ENCODE data around the gene MYO1C. TPM values are rescaled to one million over a fixed set of nuclear protein-coding genes. Genes with fewer than 3 reads are reported as not detected.

MYO1C gene
- total and polyA plus RNA-seq, 2 of the 8 experiments (the other 6 are each of a cell fraction or from before 2014, with no cell fraction given): 40.1 to 78.6 TPM

DNA sequence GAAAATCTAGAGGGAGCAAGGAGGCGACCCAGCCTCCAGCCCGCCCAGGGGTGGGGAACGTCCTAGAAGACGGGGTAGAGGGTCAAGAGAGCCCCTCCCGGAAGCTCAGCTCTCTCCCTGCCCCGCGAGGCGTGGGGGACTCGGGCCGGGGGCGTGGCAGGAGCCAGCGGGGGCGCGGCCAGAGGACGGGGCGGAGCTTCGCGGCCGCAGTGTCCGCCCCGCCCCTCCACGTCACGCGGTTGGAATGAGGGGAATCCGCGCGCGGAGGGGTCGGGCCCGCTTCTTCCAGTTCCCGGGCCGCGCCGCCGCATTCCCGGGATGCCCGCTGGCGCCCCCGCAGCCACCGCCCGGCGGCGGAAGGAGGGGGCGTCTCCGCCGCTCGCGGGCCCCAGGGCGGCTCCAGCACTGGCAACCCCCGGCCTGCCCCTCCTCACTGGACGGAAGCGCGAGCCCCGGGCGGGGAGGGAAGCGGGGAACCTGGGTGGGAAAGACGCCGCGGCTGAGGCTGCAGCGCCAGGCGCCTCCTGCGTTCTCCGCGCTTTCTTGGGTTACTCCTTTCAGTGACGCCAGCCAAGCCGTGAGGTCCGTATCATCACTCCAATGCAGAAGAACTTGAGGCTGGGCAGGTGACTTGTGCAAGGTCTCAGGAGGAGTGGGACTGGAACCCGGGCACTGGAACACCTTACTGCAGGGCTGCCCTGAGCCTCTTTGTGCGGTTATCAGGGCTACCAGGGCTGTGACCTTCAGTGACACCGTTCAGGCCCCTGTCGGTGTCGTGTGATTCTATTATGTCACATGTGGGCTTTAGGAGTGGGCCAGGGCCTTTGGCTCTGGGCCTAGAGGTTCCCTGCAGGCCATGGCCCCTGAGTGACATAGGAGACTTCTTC lies 4.3 kb downstream of the MYO1C start (continued):
- TF ChIP-seq, protein P1, sequence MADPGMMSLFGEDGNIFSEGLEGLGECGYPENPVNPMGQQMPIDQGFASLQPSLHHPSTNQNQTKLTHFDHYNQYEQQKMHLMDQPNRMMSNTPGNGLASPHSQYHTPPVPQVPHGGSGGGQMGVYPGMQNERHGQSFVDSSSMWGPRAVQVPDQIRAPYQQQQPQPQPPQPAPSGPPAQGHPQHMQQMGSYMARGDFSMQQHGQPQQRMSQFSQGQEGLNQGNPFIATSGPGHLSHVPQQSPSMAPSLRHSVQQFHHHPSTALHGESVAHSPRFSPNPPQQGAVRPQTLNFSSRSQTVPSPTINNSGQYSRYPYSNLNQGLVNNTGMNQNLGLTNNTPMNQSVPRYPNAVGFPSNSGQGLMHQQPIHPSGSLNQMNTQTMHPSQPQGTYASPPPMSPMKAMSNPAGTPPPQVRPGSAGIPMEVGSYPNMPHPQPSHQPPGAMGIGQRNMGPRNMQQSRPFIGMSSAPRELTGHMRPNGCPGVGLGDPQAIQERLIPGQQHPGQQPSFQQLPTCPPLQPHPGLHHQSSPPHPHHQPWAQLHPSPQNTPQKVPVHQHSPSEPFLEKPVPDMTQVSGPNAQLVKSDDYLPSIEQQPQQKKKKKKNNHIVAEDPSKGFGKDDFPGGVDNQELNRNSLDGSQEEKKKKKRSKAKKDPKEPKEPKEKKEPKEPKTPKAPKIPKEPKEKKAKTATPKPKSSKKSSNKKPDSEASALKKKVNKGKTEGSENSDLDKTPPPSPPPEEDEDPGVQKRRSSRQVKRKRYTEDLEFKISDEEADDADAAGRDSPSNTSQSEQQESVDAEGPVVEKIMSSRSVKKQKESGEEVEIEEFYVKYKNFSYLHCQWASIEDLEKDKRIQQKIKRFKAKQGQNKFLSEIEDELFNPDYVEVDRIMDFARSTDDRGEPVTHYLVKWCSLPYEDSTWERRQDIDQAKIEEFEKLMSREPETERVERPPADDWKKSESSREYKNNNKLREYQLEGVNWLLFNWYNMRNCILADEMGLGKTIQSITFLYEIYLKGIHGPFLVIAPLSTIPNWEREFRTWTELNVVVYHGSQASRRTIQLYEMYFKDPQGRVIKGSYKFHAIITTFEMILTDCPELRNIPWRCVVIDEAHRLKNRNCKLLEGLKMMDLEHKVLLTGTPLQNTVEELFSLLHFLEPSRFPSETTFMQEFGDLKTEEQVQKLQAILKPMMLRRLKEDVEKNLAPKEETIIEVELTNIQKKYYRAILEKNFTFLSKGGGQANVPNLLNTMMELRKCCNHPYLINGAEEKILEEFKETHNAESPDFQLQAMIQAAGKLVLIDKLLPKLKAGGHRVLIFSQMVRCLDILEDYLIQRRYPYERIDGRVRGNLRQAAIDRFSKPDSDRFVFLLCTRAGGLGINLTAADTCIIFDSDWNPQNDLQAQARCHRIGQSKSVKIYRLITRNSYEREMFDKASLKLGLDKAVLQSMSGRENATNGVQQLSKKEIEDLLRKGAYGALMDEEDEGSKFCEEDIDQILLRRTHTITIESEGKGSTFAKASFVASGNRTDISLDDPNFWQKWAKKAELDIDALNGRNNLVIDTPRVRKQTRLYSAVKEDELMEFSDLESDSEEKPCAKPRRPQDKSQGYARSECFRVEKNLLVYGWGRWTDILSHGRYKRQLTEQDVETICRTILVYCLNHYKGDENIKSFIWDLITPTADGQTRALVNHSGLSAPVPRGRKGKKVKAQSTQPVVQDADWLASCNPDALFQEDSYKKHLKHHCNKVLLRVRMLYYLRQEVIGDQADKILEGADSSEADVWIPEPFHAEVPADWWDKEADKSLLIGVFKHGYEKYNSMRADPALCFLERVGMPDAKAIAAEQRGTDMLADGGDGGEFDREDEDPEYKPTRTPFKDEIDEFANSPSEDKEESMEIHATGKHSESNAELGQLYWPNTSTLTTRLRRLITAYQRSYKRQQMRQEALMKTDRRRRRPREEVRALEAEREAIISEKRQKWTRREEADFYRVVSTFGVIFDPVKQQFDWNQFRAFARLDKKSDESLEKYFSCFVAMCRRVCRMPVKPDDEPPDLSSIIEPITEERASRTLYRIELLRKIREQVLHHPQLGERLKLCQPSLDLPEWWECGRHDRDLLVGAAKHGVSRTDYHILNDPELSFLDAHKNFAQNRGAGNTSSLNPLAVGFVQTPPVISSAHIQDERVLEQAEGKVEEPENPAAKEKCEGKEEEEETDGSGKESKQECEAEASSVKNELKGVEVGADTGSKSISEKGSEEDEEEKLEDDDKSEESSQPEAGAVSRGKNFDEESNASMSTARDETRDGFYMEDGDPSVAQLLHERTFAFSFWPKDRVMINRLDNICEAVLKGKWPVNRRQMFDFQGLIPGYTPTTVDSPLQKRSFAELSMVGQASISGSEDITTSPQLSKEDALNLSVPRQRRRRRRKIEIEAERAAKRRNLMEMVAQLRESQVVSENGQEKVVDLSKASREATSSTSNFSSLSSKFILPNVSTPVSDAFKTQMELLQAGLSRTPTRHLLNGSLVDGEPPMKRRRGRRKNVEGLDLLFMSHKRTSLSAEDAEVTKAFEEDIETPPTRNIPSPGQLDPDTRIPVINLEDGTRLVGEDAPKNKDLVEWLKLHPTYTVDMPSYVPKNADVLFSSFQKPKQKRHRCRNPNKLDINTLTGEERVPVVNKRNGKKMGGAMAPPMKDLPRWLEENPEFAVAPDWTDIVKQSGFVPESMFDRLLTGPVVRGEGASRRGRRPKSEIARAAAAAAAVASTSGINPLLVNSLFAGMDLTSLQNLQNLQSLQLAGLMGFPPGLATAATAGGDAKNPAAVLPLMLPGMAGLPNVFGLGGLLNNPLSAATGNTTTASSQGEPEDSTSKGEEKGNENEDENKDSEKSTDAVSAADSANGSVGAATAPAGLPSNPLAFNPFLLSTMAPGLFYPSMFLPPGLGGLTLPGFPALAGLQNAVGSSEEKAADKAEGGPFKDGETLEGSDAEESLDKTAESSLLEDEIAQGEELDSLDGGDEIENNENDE (IDR thresholded peaks at IDR 0.05; ENCODE audit: insufficient replicate concordance, low read length): no peak
- TF ChIP-seq HDAC6 (IDR thresholded peaks at IDR 0.05; ENCODE audit: low read depth, low read length): no peak
- TF ChIP-seq PHF8 (conservative IDR thresholded peaks at IDR 0.05; ENCODE audit: low read depth, low read length): no peak; the same call in 1 of the 2 replicates
- peak; percentile 6 for TF ChIP-seq EZH2 (IDR thresholded peaks at IDR 0.05; ENCODE audit: low read depth, low read length, severe bottlenecking)
- TF ChIP-seq RFX5 (IDR thresholded peaks at IDR 0.05; ENCODE audit: borderline replicate concordance, low read depth, low read length): no peak
- TF ChIP-seq CREB1 (IDR thresholded peaks at IDR 0.05): 0 out of 2 replicates have a peak, but pooled peaks have one; percentile 49
- peak; percentile 93 for TF ChIP-seq TEAD4 (IDR thresholded peaks at IDR 0.05; ENCODE audit: low read depth, low read length)
- TF ChIP-seq JUND (IDR thresholded peaks at IDR 0.05; ENCODE audit: low read length): no peak
- TF ChIP-seq KDM4A (IDR thresholded peaks at IDR 0.05; ENCODE audit: low read depth, low read length, severe bottlenecking): peak; percentile 50
- TF ChIP-seq BACH1 (IDR thresholded peaks at IDR 0.05; ENCODE audit: low read length): peak; percentile 76
